Spleen (tissue), 11 donors: Measurements from ENCODE around the gene DDOST. TPM values are rescaled to one million over a fixed set of nuclear protein-coding genes. Genes with fewer than 3 reads are reported as not detected.

Experiments
- DNase-seq: peaks from one replicate; pipeline ENCODE4 v3.0.0-alpha.2; 2020
- H3K27ac ChIP-seq, 8 donors: fragments of 200-600 bp; sonication (generic) in 7 of 8; 1 replicate in 4 of 8; 2 replicates in 4 of 8; pipeline versions ENCODE4 v1.5.0 to v1.8.0; 2016 to 2021; ENCODE audit warnings: inconsistent platforms in 4 of 8, mild to moderate bottlenecking in 4 of 8, moderate library complexity in 1 of 8
- H3K27me3 ChIP-seq, 7 donors: fragments of 200-600 bp; sonication (generic) in 6 of 7; replicated peaks in 1 of 7; 1 replicate in 4 of 7; 2 replicates in 3 of 7; pipeline versions ENCODE4 v1.5.0 to v1.8.0; 2016 to 2021; ENCODE audit warnings: inconsistent platforms in 3 of 7, mild to moderate bottlenecking in 1 of 7
- H3K36me3 ChIP-seq, 6 donors: fragments of 200-600 bp; sonication (generic) in 5 of 6; 1 replicate in 4 of 6; 2 replicates in 2 of 6; pipeline versions ENCODE4 v1.5.0 to v1.8.0; 2016 to 2021; ENCODE audit warnings: inconsistent platforms in 2 of 6
- H3K4me1 ChIP-seq, 6 donors: fragments of 200-600 bp; sonication (generic) in 5 of 6; 1 replicate in 3 of 6; 2 replicates in 3 of 6; pipeline versions ENCODE4 v1.5.0 to v1.8.0; 2016 to 2021; ENCODE audit warnings: inconsistent platforms in 3 of 6
- H3K4me3 ChIP-seq, 8 donors: fragments of 200-600 bp; sonication (generic) in 7 of 8; 1 replicate in 4 of 8; 2 replicates in 4 of 8; pipeline versions ENCODE4 v1.5.0 to v1.8.0; 2016 to 2021; ENCODE audit warnings: inconsistent platforms in 4 of 8, mild to moderate bottlenecking in 4 of 8, moderate library complexity in 2 of 8
- H3K9me3 ChIP-seq, 8 donors: fragments of 200-600 bp; sonication (generic) in 7 of 8; 1 replicate in 4 of 8; 2 replicates in 4 of 8; pipeline versions ENCODE4 v1.5.0 to v1.8.0; 2016 to 2021; ENCODE audit warnings: inconsistent platforms in 4 of 8
- CTCF ChIP-seq, 11 experiments: fragments of 200-600 bp in 7 of 11; fragments of 450-650 bp in 4 of 11; sonication (generic) in 4 of 11; IDR thresholded peaks in 8 of 11; conservative IDR thresholded peaks in 3 of 11; 1 replicate in 7 of 11; 2 replicates in 4 of 11; pipeline versions ENCODE4 v1.4.0 to v1.8.0; 2016 to 2021; ENCODE audit warnings: antibody characterized with exemption in 11 of 11, inconsistent platforms in 4 of 11, mild to moderate bottlenecking in 1 of 11
- POLR2A ChIP-seq, 3 donors: fragments of 450-650 bp; IDR thresholded peaks; one replicate each; pipeline ENCODE4 v1.5.1; 2017; ENCODE audit warnings: antibody characterized with exemption in 3 of 3, mild to moderate bottlenecking in 1 of 3
- POLR2AphosphoS5 ChIP-seq, 3 donors: sonication (generic); formaldehyde crosslinking; IDR thresholded peaks; one replicate each; pipeline ENCODE4 v1.5.1; 2017; ENCODE audit warnings: antibody characterized with exemption in 3 of 3
- WGBS, 5 donors: extraction: QIAGEN DNeasy Blood & Tissue Kit in 3 of 5; methylation state at CpG; one replicate each; pipeline versions ENCODE4 v1.1.5 to v1.1.7; 2013 to 2018; 5-methylcytosine and 5-hydroxymethylcytosine counted together
- intact Hi-C: fragments of 100-400 bp; cut with DNase I; formaldehyde crosslinking; loops from one replicate; pipeline ENCODE4 v1.15.0; 2023; ENCODE audit warnings: low total_unique reads
- polyA plus RNA-seq, 3 donors: library from polyadenylated mRNA; stranded (reverse); fragments of 200-250 nt; gene quantifications; one replicate each; pipeline ENCODE4 v1.2.1, GENCODE V29; 2013
- total RNA-seq, 7 donors: library from RNA; depleted of rRNA in 3 of 7; stranded (reverse); fragments of >200 nt in 3 of 7; fragmentation: NEBNext Ultra II Directional in 4 of 7; extraction: Animal tissue kit (Norgen Biotek cat#: 25700) in 4 of 7; gene quantifications; one replicate each; pipeline versions ENCODE4 v1.1.0 to v1.2.1, GENCODE V29; 2016 to 2021
- donor health status: healthy with polysubstance abuse.
- donor health status: DM: no; HTN: no; CAD: no; lungs with moderate emphysema.
- donor health status: DM: no; HTN: no; CAD: no.
- donor health status: Bipolar disorder and iron deficiency.
- donor health status: healthy.
- donor health status: DM: no; HTN: no; CAD: no.
- donor health status: DM: yes; HTN: yes; CAD: no.

The DDOST gene
- total and polyA plus RNA-seq, 10 donors, result 107 to 194 (median 147) TPM

DNA sequence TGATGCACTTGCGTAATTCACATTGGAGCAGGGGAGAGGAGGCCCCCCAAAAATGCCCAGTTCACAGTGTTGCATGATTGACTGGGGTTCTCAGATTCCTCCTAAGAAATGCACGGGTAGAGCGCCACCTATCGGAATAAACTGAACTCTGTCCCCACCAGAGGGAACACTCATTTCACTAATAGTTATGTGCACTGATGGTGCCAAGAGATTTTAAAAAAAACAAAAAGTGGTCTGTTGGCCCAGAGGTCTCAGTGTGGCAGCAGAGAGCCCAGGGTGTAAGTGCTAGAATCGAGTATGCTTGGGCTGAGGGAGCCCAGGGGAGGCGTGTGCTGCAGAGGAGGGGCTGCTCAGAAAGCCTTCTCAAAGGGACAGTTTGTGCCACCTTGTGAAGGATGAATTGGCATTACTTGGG is 21.0 kb downstream of the DDOST start:
- WGBS, 5 donors, result 25 to 31% (median 25%) methylated on average over 6 of the region's 6 CpGs
- peaks cover 0 to 31% (median 9%) of the 10 kb centered on the region in 6 donors for H3K4me1 ChIP-seq
- H3K27me3 ChIP-seq, result no peaks in the 10 kb centered on the region
- H3K27ac ChIP-seq, result no peak overlapping the region
- TF ChIP-seq CTCF (IDR thresholded peaks at IDR 0.05 in 8 of 11, conservative IDR thresholded peaks at IDR 0.05 in 3 of 11) (peak; percentile 50 to 87 (median 78)), POLR2A (IDR thresholded peaks at IDR 0.05) (no peak), POLR2AphosphoS5 (IDR thresholded peaks at IDR 0.05) (no peak)
- intact Hi-C loops, result no loop called here
- H3K4me3 ChIP-seq, result no peak overlapping the region
- no peak for DNase-seq
- H3K36me3 ChIP-seq, result peaks cover 0 to 91% (median 57%) of the 10 kb centered on the region in 6 donors
- H3K9me3 ChIP-seq, result no peaks in the 10 kb centered on the region

DNA sequence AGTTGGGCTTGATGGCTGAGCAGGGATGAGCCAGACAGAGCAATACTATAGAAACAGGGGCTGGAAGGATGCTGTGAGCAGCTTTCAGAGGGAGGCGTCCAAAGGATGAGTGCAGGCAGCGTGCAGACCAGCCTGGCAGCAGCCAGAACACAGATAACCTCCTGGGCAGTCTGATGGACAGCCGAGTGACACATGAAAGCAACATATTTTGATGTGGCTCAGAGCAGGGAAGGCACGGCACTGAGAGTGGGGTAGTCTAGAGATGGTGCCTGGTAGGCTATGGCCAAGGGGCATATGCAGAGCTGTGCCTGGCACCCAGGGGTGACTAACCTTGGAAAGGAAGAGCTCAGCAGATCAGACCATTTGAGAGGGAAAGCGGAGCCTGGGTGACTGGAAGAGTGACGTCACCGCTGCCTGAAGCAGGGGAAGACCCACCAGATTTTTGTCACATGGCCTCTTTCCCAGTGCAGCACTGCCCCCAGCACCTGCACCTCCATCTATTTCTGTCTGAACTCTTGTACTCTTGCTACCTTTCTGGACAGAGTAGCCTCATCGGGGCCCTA is 24.3 kb downstream of the DDOST start:
- intact Hi-C loops, result loop anchor here (5.0 kb wide), 1 partner anchor 115 kb away; no protein-coding TSS in a partner anchor
- WGBS, 5 donors, result 86 to 95% (median 89%) methylated on average over 8 of the region's 8 CpGs
- TF ChIP-seq POLR2A (IDR thresholded peaks at IDR 0.05) (no peak), POLR2AphosphoS5 (IDR thresholded peaks at IDR 0.05) (no peak)

DNA sequence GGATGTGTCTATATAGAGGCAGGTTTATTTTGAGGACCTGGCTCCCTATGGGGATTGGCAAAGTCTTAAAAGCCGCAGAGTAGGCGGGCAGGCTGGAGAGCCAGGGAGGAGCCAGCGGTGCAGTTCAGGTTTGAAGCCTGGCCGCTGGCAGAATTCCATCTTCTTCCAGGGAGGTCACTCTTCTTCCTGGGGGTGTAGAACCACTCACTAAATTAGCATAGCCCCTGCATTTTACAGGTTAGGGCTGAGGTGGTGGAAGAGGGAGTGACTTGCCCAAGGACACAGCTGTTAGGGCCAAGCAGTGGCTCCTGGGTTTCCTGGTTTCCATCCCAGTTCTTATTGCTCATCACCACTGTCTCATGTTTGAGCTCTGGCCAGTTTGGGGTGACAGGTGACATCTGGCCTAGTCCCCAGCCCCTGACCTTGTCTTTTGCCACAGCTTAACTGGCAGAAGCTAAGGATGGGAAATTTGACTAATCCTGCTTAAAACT is 26.5 kb downstream of the DDOST start:
- H3K27ac ChIP-seq, result peak overlapping the region in 7 of 8 donors; percentile 92 to 99 (median 96)
- peak overlapping the region; percentile 79 to 99 (median 96) for H3K4me3 ChIP-seq
- H3K36me3 ChIP-seq, result peaks cover 0 to 36% (median 20%) of the 10 kb centered on the region in 6 donors
- DNase-seq, result no peak
- intact Hi-C loops, result loop anchor here (5.0 kb wide), 1 partner anchor 112 kb away; no protein-coding TSS in a partner anchor
- no peaks in the 10 kb centered on the region for H3K9me3 ChIP-seq
- no peak for TF ChIP-seq POLR2A (IDR thresholded peaks at IDR 0.05)
- TF ChIP-seq POLR2AphosphoS5 (IDR thresholded peaks at IDR 0.05), result no peak
- no peak for TF ChIP-seq CTCF (IDR thresholded peaks at IDR 0.05 in 8 of 11, conservative IDR thresholded peaks at IDR 0.05 in 3 of 11)
- peaks cover 8 to 42% (median 19%) of the 10 kb centered on the region in 6 donors for H3K4me1 ChIP-seq
- H3K27me3 ChIP-seq, result no peaks in the 10 kb centered on the region
- WGBS, 5 donors, result 6 to 22% (median 9%) methylated on average over 4 of the region's 4 CpGs

More for the DNA sequence above, 24.3 kb downstream of the DDOST start:
- DNase-seq, result no peak
- H3K4me1 ChIP-seq, result peaks cover 8 to 51% (median 23%) of the 10 kb centered on the region in 6 donors
- H3K4me3 ChIP-seq, result no peak overlapping the region
- no peaks in the 10 kb centered on the region for H3K9me3 ChIP-seq
- no peaks in the 10 kb centered on the region for H3K27me3 ChIP-seq
- H3K36me3 ChIP-seq, result peaks cover 0 to 58% (median 35%) of the 10 kb centered on the region in 6 donors
- no peak overlapping the region for H3K27ac ChIP-seq

- Histone ChIP-seq H3K4me1 (peaks cover 8 to 41% (median 18%) of the 10 kb centered on the region in 6 donors), H3K27me3 (no peaks in the 10 kb centered on the region), H3K4me3 (peak overlapping the region; percentile 79 to 99 (median 96)), H3K27ac (peak overlapping the region in 7 of 8 donors; percentile 92 to 99 (median 96)), H3K9me3 (peaks cover 0 to 4% (median 0%) of the 10 kb centered on the region in 8 donors), H3K36me3 (peaks cover 0 to 31% (median 19%) of the 10 kb centered on the region in 6 donors)
- no peak for TF ChIP-seq POLR2AphosphoS5 (IDR thresholded peaks at IDR 0.05)
- TF ChIP-seq CTCF (IDR thresholded peaks at IDR 0.05 in 8 of 11, conservative IDR thresholded peaks at IDR 0.05 in 3 of 11), result no peak
- TF ChIP-seq POLR2A (IDR thresholded peaks at IDR 0.05), result no peak
- intact Hi-C loops, result no loop called here
- WGBS, 5 donors, result 0 to 3% (median 2%) methylated on average over 11 of the region's 11 CpGs
- no peak for DNase-seq
Observed at GRCh38 chr1:20634065-20634593, 27.0 kb downstream of the DDOST start.
